ENCODE results near the gene ANXA1. TPM values are rescaled to one million over a fixed set of nuclear protein-coding genes. Genes with fewer than 3 reads are reported as not detected.

Gene ANXA1
- total RNA-seq, 1 experiment from 2014 or later = 8.3 TPM

- no peaks in the 10 kb centered on the region for H3K36me3 Mint-ChIP-seq (ENCODE audit: insufficient read depth, unreplicated experiment)
- no peaks in the 10 kb centered on the region for H3K9me3 ChIP-seq
- no peak overlapping the region for H3K4me3 Mint-ChIP-seq (ENCODE audit: unreplicated experiment)
- TF ChIP-seq CTCF (IDR thresholded peaks at IDR 0.05; ENCODE audit: insufficient read depth in 1 of 2, low read depth in 1 of 2, low read length in 1 of 2, severe bottlenecking in 1 of 2, unreplicated experiment in 1 of 2) = no peak
- H3K27ac Mint-ChIP-seq (ENCODE audit: unreplicated experiment) = no peak overlapping the region
- H3K4me1 ChIP-seq = no peaks in the 10 kb centered on the region
- H3K4me3 ChIP-seq (ENCODE audit: low read depth, low read length) = no peak overlapping the region
- no TSS peak for BruUV-seq (replicated peaks)
- intact Hi-C loops (cut with micrococcal nuclease; ENCODE audit: unreplicated experiment) = no loop called here
- H3K4me1 Mint-ChIP-seq (ENCODE audit: low read depth, unreplicated experiment) = no peaks in the 10 kb centered on the region
- no peaks in the 10 kb centered on the region for H3K36me3 ChIP-seq (ENCODE audit: control insufficient read depth, insufficient read depth, low read length)
- no peaks in the 10 kb centered on the region for H3K27me3 Mint-ChIP-seq (ENCODE audit: insufficient read depth, unreplicated experiment)
- CTCF ChIA-PET = no interaction called here
- H3K9me3 Mint-ChIP-seq (ENCODE audit: unreplicated experiment) = no peaks in the 10 kb centered on the region
- DNase-seq = no peak
- H3K27me3 ChIP-seq (replicated peaks; ENCODE audit: control insufficient read depth, insufficient read depth, low read length) = no peaks in the 10 kb centered on the region
- POLR2A ChIA-PET = no interaction called here
Measured at GRCh38 chr9:73118898-73119554, 32.6 kb upstream of the ANXA1 start.

GRCh38 chr9:73121375-73121935 lies 30.2 kb upstream of the ANXA1 start:
- CTCF ChIA-PET = no interaction called here
- POLR2A ChIA-PET = no interaction called here

GRCh38 chr9:73125651-73126050 lies 26.0 kb upstream of the ANXA1 start:
- BruUV-seq (replicated peaks) = no TSS peak
- Histone ChIP-seq H3K36me3 (ENCODE audit: control insufficient read depth, insufficient read depth, low read length) (no peaks in the 10 kb centered on the region), H3K9me3 (no peaks in the 10 kb centered on the region), H3K4me3 (ENCODE audit: low read depth, low read length) (no peak overlapping the region), H3K4me1 (no peaks in the 10 kb centered on the region), H3K27me3 (replicated peaks; ENCODE audit: control insufficient read depth, insufficient read depth, low read length) (no peaks in the 10 kb centered on the region)
- no peak for DNase-seq
- Mint-ChIP-seq H3K9me3 (ENCODE audit: unreplicated experiment) (no peaks in the 10 kb centered on the region), H3K4me1 (ENCODE audit: low read depth, unreplicated experiment) (no peaks in the 10 kb centered on the region), H3K4me3 (ENCODE audit: unreplicated experiment) (no peak overlapping the region), H3K27ac (ENCODE audit: unreplicated experiment) (no peak overlapping the region), H3K27me3 (ENCODE audit: insufficient read depth, unreplicated experiment) (no peaks in the 10 kb centered on the region), H3K36me3 (ENCODE audit: insufficient read depth, unreplicated experiment) (no peaks in the 10 kb centered on the region)
- POLR2A ChIA-PET = no interaction called here
- no peak for TF ChIP-seq CTCF (IDR thresholded peaks at IDR 0.05; ENCODE audit: insufficient read depth in 1 of 2, low read depth in 1 of 2, low read length in 1 of 2, severe bottlenecking in 1 of 2, unreplicated experiment in 1 of 2)
- intact Hi-C loops (cut with micrococcal nuclease; ENCODE audit: unreplicated experiment) = no loop called here
- CTCF ChIA-PET = no interaction called here

More at GRCh38 chr9:73121375-73121935, 30.2 kb upstream of the ANXA1 start:
- Mint-ChIP-seq H3K27me3 (ENCODE audit: insufficient read depth, unreplicated experiment) (no peaks in the 10 kb centered on the region), H3K4me1 (ENCODE audit: low read depth, unreplicated experiment) (no peaks in the 10 kb centered on the region), H3K9me3 (ENCODE audit: unreplicated experiment) (no peaks in the 10 kb centered on the region), H3K36me3 (ENCODE audit: insufficient read depth, unreplicated experiment) (no peaks in the 10 kb centered on the region), H3K27ac (ENCODE audit: unreplicated experiment) (no peak overlapping the region), H3K4me3 (ENCODE audit: unreplicated experiment) (no peak overlapping the region)
- BruUV-seq (replicated peaks) = no TSS peak
- Histone ChIP-seq H3K27me3 (replicated peaks; ENCODE audit: control insufficient read depth, insufficient read depth, low read length) (no peaks in the 10 kb centered on the region), H3K4me3 (ENCODE audit: low read depth, low read length) (no peak overlapping the region), H3K4me1 (no peaks in the 10 kb centered on the region), H3K36me3 (ENCODE audit: control insufficient read depth, insufficient read depth, low read length) (no peaks in the 10 kb centered on the region), H3K9me3 (no peaks in the 10 kb centered on the region)
- TF ChIP-seq CTCF (IDR thresholded peaks at IDR 0.05; ENCODE audit: insufficient read depth in 1 of 2, low read depth in 1 of 2, low read length in 1 of 2, severe bottlenecking in 1 of 2, unreplicated experiment in 1 of 2) = no peak
- no peak for DNase-seq
- intact Hi-C loops (cut with micrococcal nuclease; ENCODE audit: unreplicated experiment) = no loop called here
